ENCODE data around the gene OR6S1. TPM values are rescaled to one million over a fixed set of nuclear protein-coding genes. Genes with fewer than 3 reads are reported as not detected.
A peak's percentile ranks its signal among the peaks of the same experiment; 100 is the strongest.

Gene OR6S1
- total RNA-seq, 2 donors from 2014 or later: not detected

GRCh38 chr14:20609215-20610001, 32.1 kb downstream of the OR6S1 start:
- H3K36me3 ChIP-seq: no peaks in the 10 kb centered on the region
- DNase-seq (ENCODE audit: low spot score) (no peak), ATAC-seq (ENCODE audit: insufficient number of reproducible peaks, low FRiP score, low read depth) (peak; percentile 44)
- peak overlapping the region; percentile 81 for H3K4me3 ChIP-seq
- H3K27ac ChIP-seq: peak overlapping the region; percentile 48 to 66
- H3K4me1 ChIP-seq (ENCODE audit: control insufficient read depth in 1 of 2, low read depth in 2 of 2): peaks cover 0 to 18% of the 10 kb centered on the region in 2 donors
- no peaks in the 10 kb centered on the region for H3K27me3 ChIP-seq (replicated peaks; ENCODE audit: insufficient read depth)
- H3K9me3 ChIP-seq: no peaks in the 10 kb centered on the region
- peak; percentile 86 for TF ChIP-seq CTCF (IDR thresholded peaks at IDR 0.05)

DNA sequence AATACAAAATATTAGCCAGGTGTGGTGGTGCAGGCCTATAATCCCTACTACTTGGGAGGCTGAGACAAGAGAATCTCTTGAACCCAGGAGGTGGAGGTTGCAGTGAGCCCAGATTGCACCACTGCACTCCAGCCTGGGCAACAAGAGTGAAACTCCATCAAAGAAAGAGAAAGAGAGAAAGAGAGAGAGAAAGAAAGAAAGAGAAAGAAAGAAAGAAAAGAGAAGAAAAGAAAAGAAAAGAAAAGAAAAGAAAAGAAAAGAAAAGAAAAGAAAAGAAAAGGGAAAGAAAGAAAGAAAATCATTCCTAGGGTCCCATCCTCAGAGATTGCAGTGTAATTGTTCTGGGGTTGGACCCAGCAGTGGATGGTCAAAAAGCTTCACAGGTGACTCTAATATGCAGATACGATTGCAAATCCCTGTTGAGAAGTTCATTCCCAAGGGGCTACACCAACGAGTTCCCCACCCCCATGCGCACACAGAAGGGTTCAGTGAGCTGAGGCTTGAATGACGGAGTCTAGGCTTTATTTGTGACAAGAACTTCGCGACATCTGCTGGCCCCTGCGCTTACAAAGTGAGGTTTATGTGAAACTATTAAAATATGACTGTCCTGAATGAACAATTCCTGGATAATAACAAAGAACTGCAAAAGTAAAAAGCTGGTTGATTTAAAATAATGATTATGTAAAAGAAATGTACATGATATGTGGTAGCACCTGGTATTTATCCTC, 32.9 kb downstream of the OR6S1 start:
- no peak overlapping the region for H3K27ac ChIP-seq
- TF ChIP-seq CTCF (IDR thresholded peaks at IDR 0.05): no peak
- DNase-seq (ENCODE audit: low spot score) (no peak), ATAC-seq (ENCODE audit: insufficient number of reproducible peaks, low FRiP score, low read depth) (no peak)
- H3K36me3 ChIP-seq: no peaks in the 10 kb centered on the region
- no peaks in the 10 kb centered on the region for H3K27me3 ChIP-seq (replicated peaks; ENCODE audit: insufficient read depth)
- peaks cover 0 to 14% of the 10 kb centered on the region in 2 donors for H3K4me1 ChIP-seq (ENCODE audit: control insufficient read depth in 1 of 2, low read depth in 2 of 2)
- H3K9me3 ChIP-seq: no peaks in the 10 kb centered on the region
- no peak overlapping the region for H3K4me3 ChIP-seq

DNA sequence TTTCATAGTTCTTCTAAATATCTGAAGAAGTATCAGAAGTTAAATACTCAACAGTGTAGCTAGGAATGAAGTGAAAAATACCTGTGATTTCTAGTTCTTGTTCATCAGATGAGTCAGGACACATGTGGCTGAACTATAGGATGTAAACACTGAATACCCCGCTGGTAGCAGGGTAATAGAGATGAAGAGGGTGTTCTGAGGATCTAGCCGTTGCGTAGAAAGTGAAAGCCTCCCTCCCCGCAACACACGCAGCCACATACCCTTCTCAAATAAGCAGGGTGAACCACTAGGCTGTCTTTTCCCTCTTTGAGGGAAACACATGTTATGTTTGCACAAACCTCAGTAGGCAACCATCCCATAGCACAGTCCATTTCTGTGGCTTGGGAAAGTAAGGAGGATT, 33.9 kb downstream of the OR6S1 start:
- H3K4me1 ChIP-seq (ENCODE audit: control insufficient read depth in 1 of 2, low read depth in 2 of 2): peaks cover 0 to 14% of the 10 kb centered on the region in 2 donors
- no peak overlapping the region for H3K27ac ChIP-seq
- H3K27me3 ChIP-seq (replicated peaks; ENCODE audit: insufficient read depth): no peaks in the 10 kb centered on the region
- TF ChIP-seq CTCF (IDR thresholded peaks at IDR 0.05): no peak
- H3K36me3 ChIP-seq: no peaks in the 10 kb centered on the region
- no peaks in the 10 kb centered on the region for H3K9me3 ChIP-seq
- no peak overlapping the region for H3K4me3 ChIP-seq
- ATAC-seq (ENCODE audit: insufficient number of reproducible peaks, low FRiP score, low read depth): no peak
- no peak for DNase-seq (ENCODE audit: low spot score)

- Histone ChIP-seq H3K9me3 (no peaks in the 10 kb centered on the region), H3K4me1 (ENCODE audit: control insufficient read depth in 1 of 2, low read depth in 2 of 2) (peaks cover 0 to 14% of the 10 kb centered on the region in 2 donors), H3K27ac (no peak overlapping the region), H3K36me3 (no peaks in the 10 kb centered on the region), H3K27me3 (replicated peaks; ENCODE audit: insufficient read depth) (no peaks in the 10 kb centered on the region), H3K4me3 (no peak overlapping the region)
- DNase-seq (ENCODE audit: low spot score) (no peak), ATAC-seq (ENCODE audit: insufficient number of reproducible peaks, low FRiP score, low read depth) (no peak)
- no peak for TF ChIP-seq CTCF (IDR thresholded peaks at IDR 0.05)
Measured at GRCh38 chr14:20606902-20607242, 34.6 kb downstream of the OR6S1 start.

DNA sequence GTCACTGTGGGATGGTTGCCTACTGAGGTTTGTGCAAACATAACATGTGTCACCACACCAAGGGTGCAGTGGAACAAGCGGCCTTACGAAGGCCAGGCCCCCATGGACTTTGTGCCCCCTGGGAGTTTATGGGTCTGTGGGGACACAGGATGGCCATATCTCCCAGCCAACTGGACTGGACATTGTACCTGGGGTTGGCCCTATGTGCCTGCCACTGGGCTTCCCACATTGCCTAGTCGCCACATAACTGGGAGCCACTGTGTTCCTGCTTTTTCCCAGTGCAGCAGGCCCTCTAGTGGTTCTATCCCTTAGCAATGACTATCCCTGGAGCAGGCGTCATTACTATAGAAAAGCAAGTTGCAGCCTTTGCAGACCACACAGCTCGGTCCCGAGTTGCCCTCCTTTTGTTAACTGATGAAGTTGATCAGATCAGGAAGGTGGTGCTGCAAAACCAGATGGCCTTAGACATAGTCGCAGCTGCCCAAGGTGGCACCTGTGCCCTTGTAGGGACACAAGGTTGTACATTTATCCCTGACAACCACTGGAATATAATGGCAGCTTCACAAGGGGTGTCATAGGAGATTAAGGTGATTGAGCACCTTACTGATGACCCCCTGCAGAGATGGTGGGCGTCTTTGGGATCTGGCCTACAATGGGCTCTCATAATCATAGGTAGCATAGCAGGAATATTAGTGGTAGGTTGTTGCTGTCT, 35.1 kb downstream of the OR6S1 start:
- Histone ChIP-seq H3K9me3 (no peaks in the 10 kb centered on the region), H3K27ac (no peak overlapping the region), H3K27me3 (replicated peaks; ENCODE audit: insufficient read depth) (no peaks in the 10 kb centered on the region), H3K36me3 (no peaks in the 10 kb centered on the region), H3K4me3 (no peak overlapping the region), H3K4me1 (ENCODE audit: control insufficient read depth in 1 of 2, low read depth in 2 of 2) (peaks cover 0 to 14% of the 10 kb centered on the region in 2 donors)
- peak; percentile 12 for TF ChIP-seq CTCF (IDR thresholded peaks at IDR 0.05)
- ATAC-seq (ENCODE audit: insufficient number of reproducible peaks, low FRiP score, low read depth) (no peak), DNase-seq (ENCODE audit: low spot score) (no peak)

Measured in thoracic aorta (tissue), 2 donors.